GM21515 (cell line): ENCODE measurements around the gene SEC14L1.
"Not testable (repeated sequence)": the region's sequence is repeated elsewhere in the genome, so short reads cannot be mapped to it uniquely, and the experiment has no call there.

Experiments used
- ATAC-seq: cut with Tn5 transposase; IDR thresholded peaks from one replicate; pipeline ENCODE4 v1.9.1; 2021; ENCODE audit not compliant: unreplicated experiment

SEC14L1 gene

DNA sequence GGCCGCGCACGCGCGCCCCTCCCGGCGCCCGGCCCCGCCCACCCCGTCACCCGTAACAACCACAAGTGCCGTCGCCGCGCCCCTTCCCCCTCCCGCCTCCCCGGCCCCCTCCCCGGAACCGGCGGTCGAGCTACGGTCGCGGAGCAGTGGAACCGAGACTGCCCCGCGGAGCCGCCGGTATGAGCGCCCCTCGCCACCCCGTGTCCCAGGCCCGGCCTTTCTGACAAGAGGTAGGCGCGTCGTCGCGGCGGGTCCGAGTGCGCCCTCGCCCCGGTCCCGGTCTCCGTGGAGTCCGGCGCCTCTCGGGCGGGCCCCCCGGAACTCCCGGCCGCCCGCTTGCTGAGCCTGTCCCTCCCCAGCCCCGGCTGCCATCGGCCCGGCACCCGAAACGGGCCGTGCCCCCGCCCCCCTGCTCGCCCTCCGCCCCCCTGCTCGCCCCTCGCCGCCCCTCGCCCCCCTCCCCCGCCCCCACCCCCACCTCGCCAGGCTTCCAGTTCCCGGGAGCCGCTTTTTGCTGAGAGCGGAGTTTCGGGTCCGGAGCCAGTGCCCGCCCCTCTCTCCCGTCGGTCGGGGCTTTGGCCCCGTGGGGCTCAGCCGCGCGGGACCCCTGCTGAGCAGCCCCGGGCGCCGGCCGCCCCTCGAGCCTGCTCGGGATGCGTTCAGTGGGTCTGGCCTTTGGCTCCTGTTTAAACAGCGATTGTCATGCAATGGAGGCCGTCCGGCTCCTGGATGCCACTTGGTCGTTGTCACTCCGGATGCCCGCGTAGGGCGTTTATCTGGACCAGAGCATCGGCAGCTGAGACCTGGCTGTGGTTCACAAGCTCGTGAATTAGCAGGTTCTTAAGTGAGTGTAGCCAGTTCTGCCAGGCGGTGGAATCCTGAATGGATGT is at the start of gene SEC14L1:
Gene SEC14L1 (plus strand): TSS at position 92 of the 890 bp plus-strand sequence. CDS start 2,628 bp downstream, outside the sequence.
- ATAC-seq, result peak; percentile 35

DNA sequence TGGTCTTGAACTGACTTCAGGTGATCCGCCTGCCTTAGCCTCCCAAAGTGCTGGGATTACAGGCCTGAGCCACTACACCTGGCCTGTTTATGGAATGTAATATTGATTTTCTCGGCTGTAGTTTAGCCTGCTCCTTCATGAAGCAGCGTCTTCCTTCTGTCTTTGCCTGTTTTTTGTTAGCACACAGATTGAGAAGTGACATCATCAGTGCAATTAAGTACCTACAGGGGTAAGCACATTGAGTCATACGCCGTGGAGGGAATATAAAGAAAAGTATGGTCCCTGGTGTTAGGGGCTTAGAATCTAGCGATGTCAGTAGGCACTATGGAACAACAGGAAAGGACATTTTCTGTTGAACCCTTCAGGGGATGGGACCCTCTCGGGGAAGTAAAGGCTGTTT is 48.7 kb upstream of the SEC14L1 start:
- no peak for ATAC-seq

GRCh38 chr17:77095461-77095860 is 45.3 kb upstream of the SEC14L1 start:
- ATAC-seq, result no peak

GRCh38 chr17:77096570-77097214 is 44.1 kb upstream of the SEC14L1 start:
- ATAC-seq, result no peak

- ATAC-seq, result no peak
Observed at GRCh38 chr17:77097631-77098180, 43.1 kb upstream of the SEC14L1 start.

GRCh38 chr17:77098884-77099545 is 41.8 kb upstream of the SEC14L1 start:
- ATAC-seq, result no peak

DNA sequence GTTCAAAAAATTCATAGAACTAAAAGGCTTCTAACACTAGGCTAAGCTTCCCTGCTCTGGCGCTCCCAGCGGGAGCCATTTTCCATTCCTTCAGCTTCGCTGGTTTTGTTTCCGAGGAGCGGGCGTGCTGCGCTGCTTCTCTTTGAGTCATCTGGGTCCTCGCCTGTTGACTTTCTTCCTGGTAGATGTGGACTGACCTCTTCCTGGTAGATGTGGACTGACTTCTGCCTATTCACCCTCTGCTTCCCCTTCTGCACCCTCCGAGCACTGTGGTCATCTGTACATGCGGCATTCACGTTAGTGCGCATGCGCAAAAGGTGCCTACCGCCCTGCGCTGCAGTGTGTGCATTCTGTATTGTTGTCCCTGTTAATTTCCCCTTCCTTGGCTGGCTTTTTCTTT is 40.8 kb upstream of the SEC14L1 start:
- no peak for ATAC-seq

- ATAC-seq, result no peak
Observed at GRCh38 chr17:77101521-77102410, 39.0 kb upstream of the SEC14L1 start.

- ATAC-seq, result not testable (repeated sequence)
Observed at GRCh38 chr17:77102411-77103134, 38.2 kb upstream of the SEC14L1 start.

DNA sequence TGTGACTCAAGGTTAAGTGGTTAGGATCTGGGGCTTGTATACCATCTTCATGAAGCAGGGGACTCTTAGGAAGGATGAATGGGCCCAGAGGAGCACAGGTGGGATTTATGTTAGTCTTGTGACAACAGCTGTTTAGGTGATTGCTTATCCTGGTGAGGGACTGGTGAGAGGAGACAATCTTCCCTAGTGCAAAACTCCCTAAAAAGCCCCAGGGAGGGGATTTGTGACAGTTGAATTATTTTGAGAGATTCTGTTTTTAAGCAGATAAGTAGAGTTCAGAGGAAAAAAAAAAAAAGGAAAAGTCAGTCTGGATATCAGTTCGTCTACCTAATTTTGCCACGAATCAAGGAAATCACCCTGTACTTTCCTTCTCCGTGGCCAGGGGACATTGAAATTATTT is 35.1 kb upstream of the SEC14L1 start:
- ATAC-seq, result no peak

- ATAC-seq, result no peak
Observed at GRCh38 chr17:77106874-77107358, 33.9 kb upstream of the SEC14L1 start.

DNA sequence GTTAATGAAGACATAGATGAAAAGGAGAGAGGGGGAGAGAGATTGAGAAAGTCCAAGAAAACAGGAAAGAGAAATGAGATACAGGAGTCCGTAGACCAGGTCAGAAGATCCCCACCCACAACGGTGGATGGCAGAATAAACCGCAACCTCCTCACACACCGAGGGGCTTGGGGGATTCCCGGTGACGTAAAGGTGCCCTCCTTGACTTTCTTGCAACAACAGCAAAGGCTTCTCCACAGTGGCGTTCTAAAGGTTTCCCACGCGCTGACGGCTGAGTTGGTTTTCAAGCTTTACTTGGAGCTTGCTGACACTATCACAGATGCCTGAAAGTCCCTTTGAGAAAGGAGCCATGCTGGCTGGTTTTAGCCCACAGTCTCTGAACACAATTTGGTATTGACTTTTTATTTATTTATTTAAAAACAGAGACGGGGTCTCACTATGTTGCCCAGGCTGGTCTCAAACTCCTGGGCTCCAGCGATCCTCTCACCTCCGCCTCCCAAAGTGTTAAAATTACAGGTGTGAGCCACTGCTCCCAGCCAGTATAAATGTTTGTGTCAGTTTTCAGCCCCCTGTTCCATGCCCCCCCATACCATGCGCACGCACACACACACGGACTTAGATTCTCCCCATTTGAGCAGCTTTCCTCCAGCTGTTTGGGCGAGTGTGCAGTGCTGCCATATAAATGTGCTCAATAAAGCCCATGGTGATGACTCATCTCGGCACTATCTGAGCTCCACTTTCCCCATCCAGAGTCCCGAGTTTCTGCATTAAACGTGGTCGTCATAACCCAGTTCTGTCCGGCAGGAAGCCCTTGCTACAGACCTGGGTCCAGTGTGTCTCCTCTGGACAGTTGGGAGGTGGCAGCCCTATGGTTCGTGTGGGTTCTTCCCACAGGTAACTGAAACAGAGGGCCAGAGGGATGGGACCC is 33.0 kb upstream of the SEC14L1 start:
- ATAC-seq, result no peak

- no peak for ATAC-seq
Observed at GRCh38 chr17:77109159-77109759, 31.5 kb upstream of the SEC14L1 start.

- ATAC-seq, result no peak
Observed at GRCh38 chr17:77109764-77110359, 30.9 kb upstream of the SEC14L1 start.

DNA sequence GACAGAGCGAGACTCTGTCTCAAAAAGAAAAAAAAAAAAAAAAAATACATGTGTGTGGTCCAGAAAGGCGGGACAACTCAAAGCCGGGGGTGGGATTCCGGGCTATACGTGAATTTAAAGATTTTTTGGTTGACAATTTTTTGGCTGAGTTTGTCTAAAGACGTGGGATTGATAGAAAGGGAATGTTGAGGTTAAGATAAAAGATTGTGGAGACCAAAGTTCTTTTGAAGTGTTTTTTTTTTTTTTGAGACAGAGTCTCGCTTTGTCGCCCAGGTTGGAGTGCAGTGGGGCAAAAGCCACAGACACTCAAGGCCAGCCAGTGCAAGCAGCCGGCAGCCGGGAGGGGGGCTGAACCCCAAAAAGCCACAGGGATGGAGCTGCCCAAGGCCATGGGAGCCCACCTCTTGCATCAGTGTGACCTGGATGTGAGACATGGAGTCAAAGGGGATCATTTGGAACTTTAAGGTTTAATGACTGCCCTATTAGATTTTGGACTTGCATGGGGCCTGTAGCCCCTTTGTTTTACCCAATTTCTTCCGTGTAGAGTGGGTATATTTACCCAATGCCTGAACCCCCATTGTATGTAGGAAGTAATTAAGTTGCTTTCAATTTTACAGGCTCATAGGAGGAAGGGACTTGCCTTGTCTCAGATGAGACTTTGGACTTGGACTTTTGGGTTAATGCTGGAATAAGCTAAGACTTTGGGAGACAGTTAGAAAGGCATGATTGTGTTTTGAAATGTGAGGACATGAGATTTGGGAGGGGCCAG is 29.4 kb upstream of the SEC14L1 start:
- ATAC-seq, result not testable (repeated sequence)

GRCh38 chr17:77111934-77112296 is 28.9 kb upstream of the SEC14L1 start:
- ATAC-seq, result no peak

- no peak for ATAC-seq
Observed at GRCh38 chr17:77115510-77115909, 25.3 kb upstream of the SEC14L1 start.
